NCI-H345 treated with DMSO at 0.1 percent for 48 hours (cell line): ENCODE results near the gene CCDC13.

ENCODE experiments used
- DNase-seq: peaks from one replicate; lab custom pipeline; 2025; ENCODE audit not compliant: unreplicated experiment; lab: John Stamatoyannopoulos, UW

The CCDC13 gene

DNA sequence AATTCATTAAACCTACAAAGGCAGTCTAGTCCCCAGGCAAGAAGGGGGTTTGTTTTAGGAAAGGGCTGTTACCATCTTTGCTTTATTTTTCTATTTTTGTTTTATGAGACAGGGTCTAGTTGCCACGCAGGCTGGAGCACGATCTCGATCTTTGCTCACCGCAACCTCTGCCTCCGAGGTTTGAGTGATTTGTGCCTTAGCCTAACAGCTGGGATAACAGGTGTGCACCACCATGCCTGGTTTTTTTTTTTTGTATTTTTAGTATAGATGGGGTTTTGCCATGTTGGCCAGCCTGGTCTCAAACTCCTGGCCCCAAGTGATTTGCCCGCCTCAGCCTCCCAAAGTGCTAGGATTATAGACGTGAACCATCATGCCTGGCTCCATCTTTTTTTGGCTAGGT is 26.3 kb upstream of the CCDC13 start:
- DNase-seq, result no peak

GRCh38 chr3:42796332-42796885 is 23.4 kb upstream of the CCDC13 start:
- DNase-seq, result no peak

DNA sequence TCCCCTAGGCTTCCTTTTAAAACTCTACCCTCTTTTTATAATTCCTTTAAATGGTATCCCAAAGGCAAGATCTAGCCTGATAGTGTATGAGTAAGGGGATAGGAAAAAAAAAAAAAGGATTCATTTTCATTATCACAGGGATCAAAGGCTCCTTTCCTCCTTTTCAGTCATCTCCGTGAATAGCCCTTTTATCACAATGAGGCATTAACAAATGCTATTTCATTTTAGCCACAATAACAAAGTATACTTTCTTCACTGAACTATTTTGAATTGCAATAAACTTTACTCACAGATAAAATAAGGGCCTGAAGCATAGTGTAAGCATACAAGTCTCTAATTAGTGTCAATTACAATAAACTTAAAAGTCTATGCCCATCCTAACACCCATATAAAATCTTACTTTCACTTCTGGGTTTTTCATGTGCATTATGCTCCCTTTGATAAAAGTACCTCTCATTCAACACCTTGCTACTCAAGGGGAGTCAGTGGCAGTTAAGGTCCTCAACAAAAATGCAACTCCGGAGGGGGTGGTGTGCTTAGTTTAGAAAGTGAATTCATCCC is 22.6 kb upstream of the CCDC13 start:
- no peak for DNase-seq

GRCh38 chr3:42790714-42791229 is 17.7 kb upstream of the CCDC13 start:
- DNase-seq, result no peak

- DNase-seq, result no peak
Observed at GRCh38 chr3:42786631-42787030, 13.6 kb upstream of the CCDC13 start.

DNA sequence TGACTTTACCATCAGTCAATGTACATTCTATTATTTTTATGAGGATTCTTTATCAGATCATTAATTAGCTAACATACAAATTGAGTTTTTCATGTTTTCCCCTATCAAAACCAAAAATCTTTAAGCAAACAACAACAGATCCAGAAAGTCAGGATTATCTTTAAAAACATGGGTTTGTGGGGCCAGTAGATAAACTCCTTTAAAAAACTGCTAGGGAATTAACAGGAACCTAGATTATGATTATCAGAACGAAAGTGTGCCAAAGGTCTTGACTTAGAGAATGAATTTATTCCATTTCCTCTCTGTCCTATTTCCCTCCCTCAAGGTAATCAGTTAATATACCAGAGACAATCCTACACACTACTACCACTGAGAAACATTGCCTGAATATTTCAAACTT is 13.2 kb upstream of the CCDC13 start:
- DNase-seq, result no peak

GRCh38 chr3:42780892-42781700 is 8.0 kb upstream of the CCDC13 start:
- DNase-seq, result no peak

DNA sequence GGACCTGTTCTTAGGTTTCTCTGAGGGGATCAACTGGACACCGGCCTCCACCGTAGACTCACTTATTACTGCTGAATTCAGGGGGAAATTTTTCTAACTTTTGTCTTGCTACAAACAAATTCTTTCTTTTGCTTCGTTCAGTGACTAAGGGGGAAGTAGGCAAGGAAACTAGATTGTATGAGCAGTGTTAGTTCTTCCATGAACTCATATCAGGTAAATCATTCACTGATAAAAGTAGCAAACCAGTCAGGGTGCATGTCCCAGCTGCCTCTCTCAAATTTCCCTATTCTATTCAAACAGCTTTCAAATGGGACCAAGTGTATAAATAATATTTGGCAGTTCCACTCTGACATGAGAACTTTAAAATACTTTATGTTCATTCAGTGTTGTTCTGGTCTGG is 7.3 kb upstream of the CCDC13 start:
- DNase-seq, result no peak

DNA sequence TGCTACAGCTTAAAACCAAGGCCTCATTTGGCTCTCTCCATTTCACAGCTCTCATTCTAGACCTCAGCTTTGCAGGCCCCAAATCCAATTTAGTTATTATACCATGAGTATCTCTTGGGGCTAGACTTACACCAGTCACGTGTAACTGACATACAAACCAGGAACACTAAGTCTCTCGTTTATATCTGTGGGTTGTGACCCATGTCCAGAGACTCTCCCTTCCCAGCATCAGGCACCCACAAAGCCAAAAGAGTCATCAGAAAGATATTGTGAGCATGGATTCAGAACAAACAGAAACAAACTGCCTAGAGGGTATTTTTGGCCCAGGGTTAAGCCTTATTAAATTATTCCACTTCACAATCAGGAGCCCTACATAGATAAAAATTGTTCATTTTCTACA is 5.6 kb upstream of the CCDC13 start:
- DNase-seq, result no peak

- no peak for DNase-seq
Observed at GRCh38 chr3:42773409-42773751, 327 bp upstream of the CCDC13 start.

GRCh38 chr3:42771271-42771670 is 1.8 kb downstream of the CCDC13 start:
- no peak for DNase-seq

GRCh38 chr3:42769477-42770131 is 3.4 kb downstream of the CCDC13 start:
- no peak for DNase-seq

GRCh38 chr3:42764561-42765295 is 8.3 kb downstream of the CCDC13 start:
- no peak for DNase-seq

DNA sequence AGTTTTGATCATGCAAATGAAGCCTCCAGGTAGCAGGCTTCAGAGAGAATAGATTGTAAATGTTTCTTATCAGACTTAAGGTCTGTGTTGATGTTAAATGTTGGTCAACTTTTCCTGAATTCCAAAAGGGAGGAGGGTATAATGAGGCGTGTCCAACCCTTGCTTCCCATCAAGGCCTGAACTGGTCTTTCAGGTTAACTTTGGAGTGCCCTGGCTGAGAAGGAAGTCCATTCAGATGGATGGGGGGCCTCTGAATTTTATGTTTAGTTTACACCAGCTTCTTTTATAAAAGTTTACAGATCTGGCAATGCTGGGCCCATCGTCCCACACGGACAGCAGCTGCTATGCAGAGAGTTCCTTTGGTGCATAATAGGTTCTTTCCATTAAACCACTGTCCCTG is 8.9 kb downstream of the CCDC13 start:
- DNase-seq, result no peak

- no peak for DNase-seq
Observed at GRCh38 chr3:42763021-42763420, 10.0 kb downstream of the CCDC13 start.

- no peak for DNase-seq
Observed at GRCh38 chr3:42762046-42762724, 10.9 kb downstream of the CCDC13 start.

GRCh38 chr3:42758126-42758525 is 14.9 kb downstream of the CCDC13 start:
- DNase-seq, result no peak

DNA sequence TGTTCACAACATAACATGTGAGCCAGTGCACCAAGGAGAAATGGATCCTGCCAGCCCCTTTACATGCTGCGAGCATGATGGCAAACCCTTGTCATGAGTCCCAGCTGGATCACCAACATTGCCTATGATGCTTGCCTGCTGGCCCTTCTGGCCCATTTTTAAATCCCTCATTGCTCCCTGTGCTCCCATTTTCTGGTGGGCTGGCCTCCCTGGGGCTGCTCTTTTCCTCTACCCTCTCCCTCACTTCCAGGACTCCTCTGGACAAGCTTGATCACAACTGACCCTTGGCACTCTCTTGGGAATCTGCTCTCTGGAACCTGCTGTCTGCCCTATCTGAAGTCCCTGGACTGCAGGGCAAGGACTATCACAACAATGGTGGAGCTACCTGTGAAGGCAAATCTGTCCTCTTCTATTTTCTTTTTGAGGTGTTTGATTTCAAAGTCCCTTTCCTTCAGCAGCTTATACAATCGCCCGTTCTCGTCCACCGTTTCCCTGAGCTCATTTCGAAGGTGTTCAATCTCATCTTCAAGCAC is 16.3 kb downstream of the CCDC13 start:
- no peak for DNase-seq

GRCh38 chr3:42755681-42756578 is 17.1 kb downstream of the CCDC13 start:
- no peak for DNase-seq
